Stimulated activated CD8-positive, alpha-beta memory T cell treated with anti-CD3 and anti-CD28 coated beads, Interleukin-15, amount 100 ng/mL, for 24 hours (primary cell): ENCODE measurements around the gene ADAMTS6.
A peak's percentile ranks its signal among the peaks of the same experiment; 100 is the strongest.

Experiments
- DNase-seq: peaks from one replicate; pipeline ENCODE4 v3.0.0-alpha.2; 2020; ENCODE audit warnings: low read depth

The ADAMTS6 gene

GRCh38 chr5:65103756-65104440 is 377.8 kb downstream of the ADAMTS6 start:
- no peak for DNase-seq

GRCh38 chr5:65102976-65103711 is 378.6 kb downstream of the ADAMTS6 start:
- peak; percentile 15 for DNase-seq

- no peak for DNase-seq
These were observed 379.2 kb downstream of the ADAMTS6 start for GRCh38 chr5:65102371-65102975.

- DNase-seq: no peak
These were observed 380.1 kb downstream of the ADAMTS6 start for GRCh38 chr5:65101632-65102100.

GRCh38 chr5:65100911-65101631 is 380.6 kb downstream of the ADAMTS6 start:
- DNase-seq: no peak
